NCI-H2081 treated with DMSO at 0.1 percent for 48 hours (cell line): ENCODE data around the gene FRRS1.

Experiments
- DNase-seq: peaks from one replicate; lab custom pipeline; 2025; lab: John Stamatoyannopoulos, UW

FRRS1 gene

GRCh38 chr1:99728494-99729235, 37.8 kb downstream of the FRRS1 start:
- no peak for DNase-seq

- no peak for DNase-seq
Measured at GRCh38 chr1:99727575-99728185, 38.8 kb downstream of the FRRS1 start.

GRCh38 chr1:99726818-99727217, 39.6 kb downstream of the FRRS1 start:
- DNase-seq = no peak

GRCh38 chr1:99726407-99726806, 40.0 kb downstream of the FRRS1 start:
- DNase-seq = no peak

GRCh38 chr1:99725996-99726395, 40.4 kb downstream of the FRRS1 start:
- DNase-seq = no peak

- DNase-seq = no peak
Measured at GRCh38 chr1:99723251-99723650, 43.2 kb downstream of the FRRS1 start.

- no peak for DNase-seq
Measured at GRCh38 chr1:99717005-99717404, 49.4 kb downstream of the FRRS1 start.

- DNase-seq = no peak
Measured at GRCh38 chr1:99713006-99713405, 53.4 kb downstream of the FRRS1 start.

GRCh38 chr1:99710994-99711393, 55.4 kb downstream of the FRRS1 start:
- no peak for DNase-seq

- DNase-seq = peak; percentile 22
Measured at GRCh38 chr1:99707535-99708142, 58.8 kb downstream of the FRRS1 start.

- no peak for DNase-seq
Measured at GRCh38 chr1:99705385-99705784, 61.0 kb downstream of the FRRS1 start.

- DNase-seq = no peak
Measured at GRCh38 chr1:99704356-99704816, 62.0 kb downstream of the FRRS1 start.

GRCh38 chr1:99702221-99702620, 64.2 kb downstream of the FRRS1 start:
- no peak for DNase-seq

- no peak for DNase-seq
Measured at GRCh38 chr1:99700020-99700419, 66.4 kb downstream of the FRRS1 start.

GRCh38 chr1:99697580-99697979, 68.9 kb downstream of the FRRS1 start:
- no peak for DNase-seq

GRCh38 chr1:99696616-99697015, 69.8 kb downstream of the FRRS1 start:
- DNase-seq = no peak

GRCh38 chr1:99691175-99691574, 75.3 kb downstream of the FRRS1 start:
- DNase-seq = no peak

GRCh38 chr1:99685516-99686180, 80.8 kb downstream of the FRRS1 start:
- peak; percentile 4 for DNase-seq

- no peak for DNase-seq
Measured at GRCh38 chr1:99682291-99682751, 84.1 kb downstream of the FRRS1 start.

GRCh38 chr1:99681583-99681982, 84.9 kb downstream of the FRRS1 start:
- no peak for DNase-seq

GRCh38 chr1:99680270-99680669, 86.2 kb downstream of the FRRS1 start:
- no peak for DNase-seq

GRCh38 chr1:99677416-99677815, 89.0 kb downstream of the FRRS1 start:
- no peak for DNase-seq

- DNase-seq = no peak
Measured at GRCh38 chr1:99676876-99677275, 89.6 kb downstream of the FRRS1 start.
